Epithelial cell of umbilical artery (primary cell): ENCODE measurements around the gene HMCN1. TPM values are rescaled to one million over a fixed set of nuclear protein-coding genes. Genes with fewer than 3 reads are reported as not detected.

ENCODE experiments used
- total RNA-seq: library from RNA; depleted of rRNA; stranded (reverse); fragments of >200 nt; gene quantifications from 2 replicates; pipeline ENCODE4 v1.2.3, GENCODE V29; 2014

HMCN1 gene
- total RNA-seq: 8.7 and 10.1 TPM in 2 replicates

DNA sequence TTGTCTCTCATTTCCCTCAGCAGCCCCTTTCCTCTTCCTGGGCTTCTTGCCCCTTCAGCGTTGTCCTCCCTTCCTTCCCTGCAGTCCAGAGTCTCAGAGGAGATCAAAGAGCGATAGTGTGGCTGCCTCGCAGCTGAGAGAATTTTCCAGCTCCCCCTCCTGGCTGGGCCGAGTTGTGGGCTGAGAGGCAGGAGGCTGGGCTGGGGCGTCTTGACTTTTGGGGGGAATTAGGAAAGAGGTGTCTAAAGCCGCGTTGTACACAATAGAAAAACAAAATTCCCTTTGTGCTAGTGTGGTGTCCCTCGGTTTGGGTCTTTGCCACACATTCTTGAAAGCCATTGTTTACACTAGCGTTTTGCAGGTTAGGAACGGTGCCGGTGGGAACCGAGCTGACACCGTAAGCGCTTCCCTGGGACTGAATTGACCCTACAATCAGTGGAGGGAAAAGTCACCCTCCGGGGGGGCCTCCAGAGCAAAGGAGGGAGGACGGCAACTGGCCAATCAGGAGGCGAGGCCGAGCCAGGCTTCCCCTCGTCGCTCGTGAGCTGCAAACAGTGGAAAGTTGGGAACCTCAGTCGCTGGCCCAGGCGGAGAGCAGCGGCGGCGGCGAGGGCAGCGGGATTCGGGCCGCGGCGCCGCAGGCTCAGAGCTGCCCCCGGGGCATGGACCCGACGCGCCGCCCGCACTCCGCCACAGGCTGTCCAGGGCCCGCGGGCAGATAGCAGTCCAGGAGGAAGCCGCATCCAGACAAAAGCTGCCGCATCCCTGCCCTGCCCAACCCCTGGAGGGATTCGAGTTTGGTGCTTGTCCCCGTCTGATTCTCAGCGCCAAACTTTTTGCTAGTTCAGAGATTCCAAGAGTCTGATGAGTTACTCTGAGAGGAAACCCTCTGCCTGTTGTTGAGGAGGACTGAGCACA lies at the start of gene HMCN1:
Gene HMCN1, plus strand, starts transcription at position 574 of the 918 bp plus-strand sequence. CDS start 389 bp downstream, outside the sequence.

